Measurements from ENCODE around the gene BCKDK.
"Not testable (repeated sequence)": the region's sequence is repeated elsewhere in the genome, so short reads cannot be mapped to it uniquely, and the experiment has no call there.

Gene BCKDK

DNA sequence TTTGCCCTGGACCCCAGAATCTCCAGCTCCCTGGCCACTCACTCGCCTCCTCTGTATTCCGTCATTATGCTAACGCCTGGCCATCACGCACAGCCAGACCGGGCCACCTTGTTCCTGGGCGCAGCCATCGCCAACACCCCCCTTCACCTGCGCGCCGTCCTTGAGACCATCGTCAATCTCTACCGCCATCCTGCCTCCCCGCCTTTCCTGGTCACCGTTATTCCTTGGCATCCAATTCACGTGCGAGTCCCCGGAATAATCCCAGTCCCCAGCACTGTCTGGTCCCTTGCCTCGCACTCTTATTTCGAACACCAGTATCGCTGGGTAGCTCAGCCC lies 14.1 kb upstream of the BCKDK start:
- H3K4me3 ChIP-seq (ENCODE audit: control insufficient read depth, low read depth, low read length), result peak overlapping the region; percentile 94
- TF ChIP-seq, protein P1, sequence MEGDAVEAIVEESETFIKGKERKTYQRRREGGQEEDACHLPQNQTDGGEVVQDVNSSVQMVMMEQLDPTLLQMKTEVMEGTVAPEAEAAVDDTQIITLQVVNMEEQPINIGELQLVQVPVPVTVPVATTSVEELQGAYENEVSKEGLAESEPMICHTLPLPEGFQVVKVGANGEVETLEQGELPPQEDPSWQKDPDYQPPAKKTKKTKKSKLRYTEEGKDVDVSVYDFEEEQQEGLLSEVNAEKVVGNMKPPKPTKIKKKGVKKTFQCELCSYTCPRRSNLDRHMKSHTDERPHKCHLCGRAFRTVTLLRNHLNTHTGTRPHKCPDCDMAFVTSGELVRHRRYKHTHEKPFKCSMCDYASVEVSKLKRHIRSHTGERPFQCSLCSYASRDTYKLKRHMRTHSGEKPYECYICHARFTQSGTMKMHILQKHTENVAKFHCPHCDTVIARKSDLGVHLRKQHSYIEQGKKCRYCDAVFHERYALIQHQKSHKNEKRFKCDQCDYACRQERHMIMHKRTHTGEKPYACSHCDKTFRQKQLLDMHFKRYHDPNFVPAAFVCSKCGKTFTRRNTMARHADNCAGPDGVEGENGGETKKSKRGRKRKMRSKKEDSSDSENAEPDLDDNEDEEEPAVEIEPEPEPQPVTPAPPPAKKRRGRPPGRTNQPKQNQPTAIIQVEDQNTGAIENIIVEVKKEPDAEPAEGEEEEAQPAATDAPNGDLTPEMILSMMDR (conservative IDR thresholded peaks at IDR 0.05; ENCODE audit: control insufficient read depth, insufficient read depth, low read depth, low read length), result no peak
- DNase-seq (ENCODE audit: low read depth), result no peak

DNA sequence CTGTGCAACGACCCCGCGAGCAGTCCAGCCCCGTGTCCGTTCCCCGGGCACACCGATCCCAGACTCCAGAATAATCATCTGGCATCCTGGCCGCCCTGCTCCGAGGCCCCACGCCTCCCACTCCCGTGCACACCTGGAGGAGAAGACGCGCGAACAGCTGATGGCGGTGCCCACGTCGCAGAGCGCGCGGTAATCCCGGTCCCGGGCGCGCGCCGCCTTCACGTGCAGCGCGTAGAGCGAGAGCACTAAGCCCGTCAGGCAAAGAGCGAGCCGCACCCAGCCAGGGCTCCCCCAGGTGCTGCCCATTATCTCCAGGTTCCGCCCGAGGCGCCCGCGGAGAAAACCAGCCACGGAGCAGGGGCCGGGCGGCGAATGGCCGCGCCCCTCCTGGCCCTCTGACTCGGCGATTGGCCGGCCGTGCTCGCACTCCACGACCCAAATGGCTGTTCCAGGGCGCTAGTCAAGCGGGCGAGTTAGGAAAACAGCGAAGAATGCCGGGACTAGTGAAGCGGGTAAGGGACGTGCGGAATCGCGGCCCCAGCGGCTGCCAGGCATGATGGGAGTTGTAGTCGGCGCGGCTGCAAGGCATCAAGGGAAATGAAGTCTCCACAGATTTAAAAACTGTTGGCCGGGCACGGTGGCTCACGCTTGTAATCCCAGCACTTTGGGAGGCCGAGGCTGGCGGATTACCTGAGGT lies 13.6 kb upstream of the BCKDK start, which contains the start of gene VKORC1:
Gene VKORC1 (minus strand): TSS at position 374 of the 697 bp plus-strand sequence. CDS start 68 bp downstream, at position 306.
- TF ChIP-seq, protein P1 (conservative IDR thresholded peaks at IDR 0.05; ENCODE audit: control insufficient read depth, insufficient read depth, low read depth, low read length), result no peak
- H3K4me3 ChIP-seq (ENCODE audit: control insufficient read depth, low read depth, low read length), result peak within 1 kb of the TSS; percentile 94
- DNase-seq (ENCODE audit: low read depth), result peak; percentile 98

DNA sequence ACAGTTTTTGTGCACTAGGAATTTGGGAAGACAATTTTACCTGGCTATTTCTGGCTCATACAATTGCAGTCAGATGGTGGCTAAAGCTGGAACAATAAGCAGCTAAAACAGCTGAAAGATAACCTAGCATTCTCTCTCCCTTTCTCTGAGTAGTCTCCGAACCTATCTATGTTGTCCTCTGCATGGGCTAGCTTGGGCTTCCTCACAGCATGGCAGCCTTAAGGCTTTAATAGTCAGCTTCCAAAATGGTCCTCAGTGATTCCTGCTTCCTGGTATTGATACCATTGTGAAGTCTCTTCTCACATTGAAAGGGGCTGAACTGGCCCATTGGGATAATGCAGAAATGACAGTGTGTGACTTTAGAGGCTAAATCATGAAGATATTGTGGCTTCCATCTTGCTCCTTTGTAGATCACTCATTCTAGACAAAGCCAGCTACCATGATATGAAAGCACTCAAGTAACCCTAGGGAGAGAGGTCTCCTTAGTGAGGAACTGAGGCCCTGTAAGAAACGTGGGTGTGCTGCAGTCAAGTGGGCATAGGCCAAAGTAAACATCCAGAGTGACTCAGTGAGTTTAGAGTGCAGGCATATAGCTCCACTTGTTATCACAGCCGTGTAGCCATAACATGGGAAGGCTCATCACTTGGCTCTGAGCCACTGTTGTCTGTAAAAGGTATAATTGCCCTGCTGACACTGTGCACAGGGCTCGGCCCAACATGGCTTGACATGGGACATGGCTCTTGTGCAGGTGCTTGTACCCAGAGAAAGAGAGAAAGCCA lies 8.1 kb upstream of the BCKDK start:
- H3K4me3 ChIP-seq (ENCODE audit: control insufficient read depth, low read depth, low read length), result no peak overlapping the region
- peak; percentile 91 for DNase-seq (ENCODE audit: low read depth)
- TF ChIP-seq, protein P1 (conservative IDR thresholded peaks at IDR 0.05; ENCODE audit: control insufficient read depth, insufficient read depth, low read depth, low read length), result no peak

DNA sequence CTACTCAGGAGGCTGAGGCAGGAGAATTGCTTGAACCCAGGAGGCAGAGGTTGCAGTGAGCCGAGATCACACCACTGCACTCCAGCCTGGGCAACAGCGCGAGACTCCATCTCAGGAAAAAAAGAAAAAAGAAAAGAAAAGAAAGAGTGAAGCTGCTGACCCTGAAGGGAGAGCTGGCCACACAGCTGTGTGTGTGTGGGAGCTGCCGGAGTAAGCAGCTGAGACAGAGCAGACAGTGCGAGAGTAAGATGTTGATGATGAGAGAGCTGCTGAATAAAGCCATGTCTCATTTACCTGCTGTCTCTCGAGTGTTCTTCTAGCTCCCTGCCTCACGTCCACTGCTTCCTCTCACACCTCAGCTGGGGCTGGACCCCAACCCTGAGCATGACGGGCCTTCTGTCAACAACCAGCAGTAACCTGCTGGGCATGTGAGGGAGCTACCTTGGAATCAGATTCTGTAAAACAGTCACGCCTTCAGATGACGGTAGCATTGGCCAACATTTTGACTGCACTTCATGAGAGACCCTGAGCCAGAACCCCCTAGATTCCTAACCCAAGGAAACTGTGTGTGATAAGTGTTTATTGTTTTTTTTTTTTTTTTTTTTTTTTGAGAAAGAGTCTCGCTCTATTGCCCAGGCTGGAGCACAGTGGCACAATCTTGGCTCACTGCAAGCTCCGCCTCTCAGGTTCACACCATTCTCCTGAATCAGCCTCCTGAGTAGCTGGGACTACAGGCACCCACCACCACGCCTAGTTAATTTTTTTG lies 7.1 kb upstream of the BCKDK start:
- not testable (repeated sequence) for H3K4me3 ChIP-seq (ENCODE audit: control insufficient read depth, low read depth, low read length); DNase-seq (ENCODE audit: low read depth)

DNA sequence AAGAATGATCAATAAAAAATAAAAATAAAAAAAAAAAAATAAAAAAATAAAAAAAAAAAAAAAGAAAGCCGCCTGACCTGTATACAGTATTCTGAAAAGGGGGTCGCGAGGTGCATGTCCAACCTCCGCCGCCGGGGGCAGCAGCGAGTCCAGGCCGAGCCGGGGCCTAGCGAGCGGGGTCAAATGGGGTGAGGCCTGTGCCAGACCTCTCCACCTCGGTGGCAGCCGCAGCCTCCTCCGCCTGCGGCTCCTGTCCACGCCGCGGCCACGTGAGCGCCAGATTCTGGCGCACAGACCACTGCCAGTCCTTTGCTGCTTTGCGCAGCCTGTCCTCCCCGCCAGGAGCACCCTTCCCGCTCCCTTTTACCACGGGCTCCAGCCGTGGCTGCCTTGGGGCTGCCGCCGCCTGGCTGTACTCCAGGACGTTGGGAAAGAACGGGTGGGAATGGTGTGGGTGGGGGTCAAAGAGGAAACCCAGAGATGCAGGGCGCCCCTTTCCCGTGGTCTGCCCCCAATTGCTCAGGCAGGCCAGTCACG lies 2.4 kb upstream of the BCKDK start:
- no peak overlapping the region for H3K4me3 ChIP-seq (ENCODE audit: control insufficient read depth, low read depth, low read length)
- DNase-seq (ENCODE audit: low read depth), result peak; percentile 78

DNA sequence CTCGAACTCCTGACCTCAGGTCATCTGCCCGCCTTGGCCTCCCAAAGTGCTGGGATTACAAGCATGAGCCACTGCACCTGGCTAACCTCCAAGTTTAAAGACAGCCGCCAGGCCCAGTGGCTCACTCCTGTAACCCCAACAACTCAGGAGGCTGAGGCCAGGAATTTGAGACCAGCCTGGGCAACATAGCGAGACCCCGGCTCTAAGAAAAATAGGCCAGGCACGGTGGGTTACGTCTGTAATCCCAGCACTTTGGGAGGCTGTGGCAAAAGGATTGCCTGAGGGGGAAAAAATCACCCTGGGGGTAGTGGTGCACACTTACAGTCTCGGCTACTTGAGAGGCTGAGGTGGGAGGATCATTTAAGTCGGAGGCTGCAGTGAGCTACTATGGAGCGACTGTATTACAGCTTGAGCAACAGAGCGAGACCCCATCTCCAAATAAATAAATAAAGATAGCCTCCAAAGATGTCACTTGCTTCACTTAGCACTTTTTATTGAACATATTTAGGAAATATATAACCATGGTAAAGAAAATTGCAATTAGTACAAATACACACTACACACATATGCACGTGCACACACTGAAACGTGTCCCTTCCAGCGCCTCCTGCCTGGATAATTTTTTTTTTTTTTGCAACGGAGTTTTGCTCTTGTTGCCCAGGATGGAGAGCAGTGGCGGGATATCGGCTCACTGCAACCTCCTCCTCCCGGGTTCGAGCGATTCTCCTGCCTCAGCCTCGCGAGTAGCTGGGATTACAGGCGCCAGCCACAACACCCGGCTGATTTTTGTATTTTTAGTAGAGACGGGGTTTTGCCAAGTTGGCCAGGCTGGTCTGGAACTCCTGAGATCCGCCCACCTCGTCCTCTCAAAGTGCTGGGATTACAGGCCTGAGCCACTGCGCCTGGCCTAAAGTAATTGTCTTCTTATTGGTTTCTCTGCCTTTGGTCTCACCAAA lies 1.4 kb upstream of the BCKDK start:
- no peak for DNase-seq (ENCODE audit: low read depth)
- H3K4me3 ChIP-seq (ENCODE audit: control insufficient read depth, low read depth, low read length), result no peak overlapping the region

More for the DNA sequence above, 2.4 kb upstream of the BCKDK start:
- TF ChIP-seq, protein P1 (conservative IDR thresholded peaks at IDR 0.05; ENCODE audit: control insufficient read depth, insufficient read depth, low read depth, low read length), result peak; percentile 66

More for the DNA sequence above, 1.4 kb upstream of the BCKDK start:
- TF ChIP-seq, protein P1 (conservative IDR thresholded peaks at IDR 0.05; ENCODE audit: control insufficient read depth, insufficient read depth, low read depth, low read length), result no peak
